GM18858 (cell line): Measurements from ENCODE around the gene TLR2.
A peak's percentile ranks its signal among the peaks of the same experiment; 100 is the strongest.

Source experiments
- ATAC-seq: cut with Tn5 transposase; IDR thresholded peaks from one replicate; pipeline ENCODE4 v1.9.1; 2021; ENCODE audit not compliant: unreplicated experiment

The TLR2 gene

GRCh38 chr4:153728660-153729059 lies 44.6 kb downstream of the TLR2 start:
- ATAC-seq = peak; percentile 55

- no peak for ATAC-seq
Measured at GRCh38 chr4:153729895-153730294, 45.8 kb downstream of the TLR2 start.

- no peak for ATAC-seq
Measured at GRCh38 chr4:153731239-153731638, 47.2 kb downstream of the TLR2 start.

GRCh38 chr4:153733751-153734448 lies 49.8 kb downstream of the TLR2 start:
- peak; percentile 83 for ATAC-seq

GRCh38 chr4:153735906-153736461 lies 51.9 kb downstream of the TLR2 start:
- ATAC-seq = no peak

GRCh38 chr4:153741541-153741940 lies 57.5 kb downstream of the TLR2 start:
- no peak for ATAC-seq

GRCh38 chr4:153745651-153746050 lies 61.6 kb downstream of the TLR2 start:
- no peak for ATAC-seq

- ATAC-seq = no peak
Measured at GRCh38 chr4:153747406-153747955, 63.4 kb downstream of the TLR2 start.

GRCh38 chr4:153748378-153748777 lies 64.3 kb downstream of the TLR2 start:
- no peak for ATAC-seq

GRCh38 chr4:153750197-153750817 lies 66.2 kb downstream of the TLR2 start:
- ATAC-seq = peak; percentile 89

GRCh38 chr4:153755186-153755585 lies 71.1 kb downstream of the TLR2 start:
- no peak for ATAC-seq
